ENCODE results near the gene SMAD9.

The SMAD9 gene

DNA sequence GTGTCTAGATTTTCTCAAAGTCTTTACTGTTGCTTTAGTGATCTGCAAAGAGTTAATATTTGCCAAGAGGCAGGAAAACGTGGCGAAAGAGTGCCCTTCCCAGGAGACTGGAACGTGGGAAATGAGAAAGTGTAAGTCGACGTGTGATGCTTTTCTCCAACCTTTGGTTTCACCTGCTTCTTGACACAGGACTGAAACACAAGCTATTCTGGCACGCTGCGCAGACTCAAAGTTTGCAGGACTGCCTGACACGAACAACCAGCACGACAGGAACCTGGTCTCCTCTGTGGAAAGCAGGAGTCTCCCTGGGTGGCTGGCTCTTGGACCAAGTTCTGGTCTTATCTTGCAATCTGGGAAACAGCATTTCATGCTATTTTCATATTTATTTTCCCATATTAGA is 72.4 kb downstream of the SMAD9 start:
- ChIA-PET POLR2A (interaction anchor here (1.0 kb wide), 1 partner anchor 153 kb away, joined by 3 read pairs; no protein-coding TSS in a partner anchor), CTCF (no interaction called here)
- DNase-seq (ENCODE audit: extremely low spot score): no peak
- TF ChIP-seq HDGF (IDR thresholded peaks at IDR 0.05; ENCODE audit: borderline replicate concordance) (no peak), ZNF384 (IDR thresholded peaks at IDR 0.05) (no peak), L3MBTL2 (conservative IDR thresholded peaks at IDR 0.05) (no peak), CTBP1 (IDR thresholded peaks at IDR 0.05; ENCODE audit: borderline replicate concordance) (no peak)

- no peak for TF ChIP-seq NFRKB (IDR thresholded peaks at IDR 0.05)
- no peak for TF ChIP-seq SUZ12 (IDR thresholded peaks at IDR 0.05)
- TF ChIP-seq ZNF384 (IDR thresholded peaks at IDR 0.05): no peak
- POLR2A ChIA-PET: no interaction called here
- no peak for DNase-seq (ENCODE audit: extremely low spot score)
- CTCF ChIA-PET: interaction anchor here (0.6 kb wide), 1 partner anchor 557 kb away, joined by 3 read pairs; no protein-coding TSS in a partner anchor
Measured at GRCh38 chr13:36841391-36841790, 78.6 kb downstream of the SMAD9 start.

DNA sequence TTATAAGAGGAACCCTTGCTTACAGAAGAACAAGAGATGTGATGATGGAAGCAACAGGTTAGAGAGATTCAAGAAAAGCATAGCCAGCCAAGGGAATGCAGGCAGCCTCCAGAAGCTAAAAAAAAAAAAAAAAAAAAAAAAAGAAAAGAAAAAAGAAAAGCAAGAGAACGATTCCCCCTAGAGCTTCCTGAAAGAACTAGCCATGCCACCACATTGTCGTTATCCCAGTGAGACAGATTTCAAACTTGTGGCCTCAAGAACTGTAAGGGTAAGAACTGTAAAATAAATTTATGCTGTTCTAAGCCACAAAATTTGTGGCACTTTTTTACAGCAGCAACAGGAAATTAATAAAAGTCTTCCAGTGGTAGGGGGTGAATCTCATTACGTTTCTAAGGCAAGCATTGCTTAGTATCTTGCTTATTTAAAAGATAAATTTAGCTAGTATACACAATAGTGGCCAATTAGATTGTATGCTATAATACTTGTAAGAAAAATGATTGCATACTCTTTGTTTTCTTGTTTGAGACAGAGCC is 79.3 kb downstream of the SMAD9 start:
- TF ChIP-seq ZNF384 (IDR thresholded peaks at IDR 0.05) (0 out of 2 replicates have a peak, but pooled peaks have one; percentile 23), BHLHE40 (IDR thresholded peaks at IDR 0.05; ENCODE audit: borderline replicate concordance) (no peak)
- POLR2A ChIA-PET: no interaction called here
- CTCF ChIA-PET: no interaction called here
- no peak for DNase-seq (ENCODE audit: extremely low spot score)

GRCh38 chr13:36839981-36840380 is 80.1 kb downstream of the SMAD9 start:
- ChIA-PET CTCF (no interaction called here), POLR2A (no interaction called here)
- DNase-seq (ENCODE audit: extremely low spot score): no peak
- no peak for TF ChIP-seq FOXK2 (IDR thresholded peaks at IDR 0.05)
- no peak for TF ChIP-seq BHLHE40 (IDR thresholded peaks at IDR 0.05; ENCODE audit: borderline replicate concordance)
- TF ChIP-seq ZNF384 (IDR thresholded peaks at IDR 0.05): no peak
- TF ChIP-seq ELF4 (IDR thresholded peaks at IDR 0.05): no peak
- TF ChIP-seq SP1 (IDR thresholded peaks at IDR 0.05): no peak
- TF ChIP-seq HDGF (IDR thresholded peaks at IDR 0.05; ENCODE audit: borderline replicate concordance): no peak
- TF ChIP-seq PKNOX1 (IDR thresholded peaks at IDR 0.05): no peak
- no peak for TF ChIP-seq SUZ12 (IDR thresholded peaks at IDR 0.05)
- TF ChIP-seq LEF1 (IDR thresholded peaks at IDR 0.05; ENCODE audit: borderline replicate concordance): no peak
- TF ChIP-seq FOXM1 (IDR thresholded peaks at IDR 0.05; ENCODE audit: borderline replicate concordance): no peak
- no peak for TF ChIP-seq NFRKB (IDR thresholded peaks at IDR 0.05)
- no peak for TF ChIP-seq TARDBP (IDR thresholded peaks at IDR 0.05)
- no peak for TF ChIP-seq ARNT (IDR thresholded peaks at IDR 0.05)

DNA sequence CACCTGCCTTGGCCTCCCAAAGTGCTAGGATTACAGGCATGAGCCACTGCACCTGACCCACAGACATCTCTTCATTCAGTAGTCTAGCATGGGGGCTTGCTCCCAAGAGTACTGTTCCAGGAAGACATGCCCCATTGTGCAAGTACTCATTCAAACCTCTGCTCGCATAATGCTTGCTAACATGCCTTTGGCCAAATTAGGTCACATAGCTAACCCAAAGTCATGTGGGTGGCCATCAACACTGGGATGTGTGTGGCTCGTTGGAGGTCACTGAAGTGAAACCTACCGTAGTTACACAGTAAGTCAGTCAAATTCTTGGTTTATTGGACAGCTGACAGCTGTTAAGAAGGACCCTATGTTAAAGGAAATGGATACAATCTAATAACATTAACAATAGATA is 80.8 kb downstream of the SMAD9 start:
- DNase-seq (ENCODE audit: extremely low spot score): no peak

GRCh38 chr13:36837354-36838092 is 82.5 kb downstream of the SMAD9 start:
- CTCF ChIA-PET: no interaction called here
- POLR2A ChIA-PET: no interaction called here
- TF ChIP-seq ARNT (IDR thresholded peaks at IDR 0.05) (no peak), ZNF384 (IDR thresholded peaks at IDR 0.05) (no peak), TARDBP (IDR thresholded peaks at IDR 0.05) (no peak), NFRKB (IDR thresholded peaks at IDR 0.05) (no peak), SUZ12 (IDR thresholded peaks at IDR 0.05) (no peak), FOXA1 (IDR thresholded peaks at IDR 0.05) (no peak), FOXM1 (IDR thresholded peaks at IDR 0.05; ENCODE audit: borderline replicate concordance) (no peak), PKNOX1 (IDR thresholded peaks at IDR 0.05) (no peak), FOXK2 (IDR thresholded peaks at IDR 0.05) (no peak), L3MBTL2 (conservative IDR thresholded peaks at IDR 0.05) (no peak), HDGF (IDR thresholded peaks at IDR 0.05; ENCODE audit: borderline replicate concordance) (no peak), CTBP1 (IDR thresholded peaks at IDR 0.05; ENCODE audit: borderline replicate concordance) (no peak), SP1 (IDR thresholded peaks at IDR 0.05) (no peak), LEF1 (IDR thresholded peaks at IDR 0.05; ENCODE audit: borderline replicate concordance) (no peak), BHLHE40 (IDR thresholded peaks at IDR 0.05; ENCODE audit: borderline replicate concordance) (no peak), ELF4 (IDR thresholded peaks at IDR 0.05) (no peak)

More for the DNA sequence above, 80.8 kb downstream of the SMAD9 start:
- TF ChIP-seq ARNT (IDR thresholded peaks at IDR 0.05): no peak
- TF ChIP-seq ZNF384 (IDR thresholded peaks at IDR 0.05): no peak
- TF ChIP-seq FOXK2 (IDR thresholded peaks at IDR 0.05): no peak
- no peak for TF ChIP-seq ELF4 (IDR thresholded peaks at IDR 0.05)
- POLR2A ChIA-PET: no interaction called here
- CTCF ChIA-PET: no interaction called here

DNA sequence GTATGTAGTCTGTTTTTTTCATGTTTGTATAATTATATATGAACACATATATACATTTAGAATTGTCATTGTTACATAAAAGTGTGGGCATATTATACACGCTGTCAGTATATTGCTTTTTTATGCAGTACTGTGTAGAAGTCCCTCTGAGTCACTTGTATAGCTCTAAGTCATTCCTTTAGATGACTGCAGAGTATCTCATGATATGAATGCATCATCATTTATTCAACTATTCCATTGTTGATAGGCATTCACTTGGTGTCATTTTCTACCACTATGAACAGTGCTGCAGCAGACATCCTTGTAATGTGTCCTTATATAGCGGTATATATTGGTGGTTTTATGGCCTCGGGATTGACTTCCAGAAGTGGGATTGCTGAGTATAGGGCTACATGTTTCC is 85.7 kb downstream of the SMAD9 start:
- no peak for DNase-seq (ENCODE audit: extremely low spot score)
- ChIA-PET POLR2A (no interaction called here), CTCF (no interaction called here)
- TF ChIP-seq PKNOX1 (IDR thresholded peaks at IDR 0.05): no peak
- TF ChIP-seq SUZ12 (IDR thresholded peaks at IDR 0.05): no peak
- TF ChIP-seq CTBP1 (IDR thresholded peaks at IDR 0.05; ENCODE audit: borderline replicate concordance): no peak
- TF ChIP-seq FOXA1 (IDR thresholded peaks at IDR 0.05): no peak

More at GRCh38 chr13:36837354-36838092, 82.5 kb downstream of the SMAD9 start:
- DNase-seq (ENCODE audit: extremely low spot score): no peak

Data from HEK293T (cell line).